GM12878 (cell line): ENCODE data around the gene MAP4K4.

Experiments used
- CHD4 ChIP-seq: fragments of 200-600 bp; sonication (generic); IDR thresholded peaks from 2 replicates; pipeline ENCODE4 v1.6.1; 2016; ENCODE audit warnings: mild to moderate bottlenecking
- CTCF ChIP-seq, 3 experiments: IDR thresholded peaks in 2 of 3; conservative IDR thresholded peaks in 1 of 3; 2 replicates each; pipeline ENCODE4 v1.5.1; 2011; ENCODE audit warnings: low read depth in 3 of 3, low read length in 3 of 3, mild to moderate bottlenecking in 3 of 3, control low read depth in 2 of 3, moderate library complexity in 2 of 3, inconsistent platforms in 1 of 3, mixed read lengths in 1 of 3; ENCODE audit not compliant: control insufficient read depth in 2 of 3, insufficient read depth in 1 of 3; ENCODE audit errors: extremely low read depth in 1 of 3
- JUNB ChIP-seq: IDR thresholded peaks from 2 replicates; pipeline ENCODE4 v1.6.1; 2016; ENCODE audit warnings: antibody characterized with exemption, mild to moderate bottlenecking
- NKRF ChIP-seq: fragments of 450-650 bp; conservative IDR thresholded peaks from 2 replicates; pipeline ENCODE4 v1.6.1; 2017; ENCODE audit warnings: mild to moderate bottlenecking, moderate library complexity
- RBBP5 ChIP-seq: fragments of 200-600 bp; sonication (generic); conservative IDR thresholded peaks from 2 replicates; pipeline ENCODE4 v1.6.1; 2016
- RELB ChIP-seq: fragments of 450-650 bp; IDR thresholded peaks from 2 replicates; pipeline ENCODE4 v1.6.1; 2017; ENCODE audit warnings: low read depth, mild to moderate bottlenecking, moderate library complexity

GRCh38 chr2:101777337-101777736 is 79.8 kb downstream of the MAP4K4 start:
- TF ChIP-seq JUNB (no peak), RBBP5 (no peak), CTCF (IDR thresholded peaks at IDR 0.05 in 2 of 3, conservative IDR thresholded peaks at IDR 0.05 in 1 of 3; ENCODE audit: control insufficient read depth in 2 of 3, extremely low read depth in 1 of 3, insufficient read depth in 1 of 3, low read depth in 3 of 3, low read length in 3 of 3) (no peak), CHD4 (no peak), NKRF (no peak), RELB (no peak)
